ENCODE data around the gene IQSEC1. TPM values are rescaled to one million over a fixed set of nuclear protein-coding genes. Genes with fewer than 3 reads are reported as not detected.

Gene IQSEC1
- total RNA-seq, 1 experiment from 2014 or later: 13.3 TPM

DNA sequence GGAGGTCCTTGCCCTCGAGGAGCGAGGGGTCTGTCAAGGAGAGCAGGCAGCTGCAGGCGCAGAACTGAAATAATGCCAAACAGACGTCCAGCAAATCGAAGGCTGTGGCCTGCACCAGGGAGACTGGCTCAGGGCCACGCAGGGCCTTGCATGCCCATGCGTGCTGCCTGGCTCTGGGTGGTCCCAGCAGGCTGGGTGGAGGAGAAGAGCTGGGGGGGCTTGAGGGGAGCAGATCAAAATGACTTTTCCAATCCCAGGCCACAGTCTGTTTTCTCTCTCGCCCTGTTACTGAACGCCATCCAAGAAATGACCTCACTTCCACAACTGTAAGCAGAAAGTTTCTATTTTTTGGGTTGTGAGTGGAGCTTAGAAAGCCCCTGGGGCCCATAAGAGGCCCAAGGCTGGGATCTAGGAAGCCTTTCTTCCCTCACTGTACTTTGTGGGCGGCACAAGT is 134.9 kb downstream of the IQSEC1 start:
- no peak overlapping the region for H3K4me3 Mint-ChIP-seq (ENCODE audit: low read depth, unreplicated experiment)
- no peaks in the 10 kb centered on the region for H3K9me3 Mint-ChIP-seq (ENCODE audit: low read depth, unreplicated experiment)
- no TSS peak for BruUV-seq (replicated peaks)
- TF ChIP-seq, protein P1, sequence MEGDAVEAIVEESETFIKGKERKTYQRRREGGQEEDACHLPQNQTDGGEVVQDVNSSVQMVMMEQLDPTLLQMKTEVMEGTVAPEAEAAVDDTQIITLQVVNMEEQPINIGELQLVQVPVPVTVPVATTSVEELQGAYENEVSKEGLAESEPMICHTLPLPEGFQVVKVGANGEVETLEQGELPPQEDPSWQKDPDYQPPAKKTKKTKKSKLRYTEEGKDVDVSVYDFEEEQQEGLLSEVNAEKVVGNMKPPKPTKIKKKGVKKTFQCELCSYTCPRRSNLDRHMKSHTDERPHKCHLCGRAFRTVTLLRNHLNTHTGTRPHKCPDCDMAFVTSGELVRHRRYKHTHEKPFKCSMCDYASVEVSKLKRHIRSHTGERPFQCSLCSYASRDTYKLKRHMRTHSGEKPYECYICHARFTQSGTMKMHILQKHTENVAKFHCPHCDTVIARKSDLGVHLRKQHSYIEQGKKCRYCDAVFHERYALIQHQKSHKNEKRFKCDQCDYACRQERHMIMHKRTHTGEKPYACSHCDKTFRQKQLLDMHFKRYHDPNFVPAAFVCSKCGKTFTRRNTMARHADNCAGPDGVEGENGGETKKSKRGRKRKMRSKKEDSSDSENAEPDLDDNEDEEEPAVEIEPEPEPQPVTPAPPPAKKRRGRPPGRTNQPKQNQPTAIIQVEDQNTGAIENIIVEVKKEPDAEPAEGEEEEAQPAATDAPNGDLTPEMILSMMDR (IDR thresholded peaks at IDR 0.05; ENCODE audit: unreplicated experiment): no peak
- no peaks in the 10 kb centered on the region for H3K27me3 Mint-ChIP-seq (ENCODE audit: unreplicated experiment)
- H3K27ac Mint-ChIP-seq (ENCODE audit: unreplicated experiment): no peak overlapping the region
- intact Hi-C loops (cut with micrococcal nuclease; ENCODE audit: unreplicated experiment): no loop called here
- H3K36me3 Mint-ChIP-seq (ENCODE audit: insufficient read depth, unreplicated experiment): peaks cover 4% of the 10 kb centered on the region
- DNase-seq: no peak
- no peaks in the 10 kb centered on the region for H3K4me1 Mint-ChIP-seq (ENCODE audit: low read depth, unreplicated experiment)
- CTCF ChIA-PET: no interaction called here

DNA sequence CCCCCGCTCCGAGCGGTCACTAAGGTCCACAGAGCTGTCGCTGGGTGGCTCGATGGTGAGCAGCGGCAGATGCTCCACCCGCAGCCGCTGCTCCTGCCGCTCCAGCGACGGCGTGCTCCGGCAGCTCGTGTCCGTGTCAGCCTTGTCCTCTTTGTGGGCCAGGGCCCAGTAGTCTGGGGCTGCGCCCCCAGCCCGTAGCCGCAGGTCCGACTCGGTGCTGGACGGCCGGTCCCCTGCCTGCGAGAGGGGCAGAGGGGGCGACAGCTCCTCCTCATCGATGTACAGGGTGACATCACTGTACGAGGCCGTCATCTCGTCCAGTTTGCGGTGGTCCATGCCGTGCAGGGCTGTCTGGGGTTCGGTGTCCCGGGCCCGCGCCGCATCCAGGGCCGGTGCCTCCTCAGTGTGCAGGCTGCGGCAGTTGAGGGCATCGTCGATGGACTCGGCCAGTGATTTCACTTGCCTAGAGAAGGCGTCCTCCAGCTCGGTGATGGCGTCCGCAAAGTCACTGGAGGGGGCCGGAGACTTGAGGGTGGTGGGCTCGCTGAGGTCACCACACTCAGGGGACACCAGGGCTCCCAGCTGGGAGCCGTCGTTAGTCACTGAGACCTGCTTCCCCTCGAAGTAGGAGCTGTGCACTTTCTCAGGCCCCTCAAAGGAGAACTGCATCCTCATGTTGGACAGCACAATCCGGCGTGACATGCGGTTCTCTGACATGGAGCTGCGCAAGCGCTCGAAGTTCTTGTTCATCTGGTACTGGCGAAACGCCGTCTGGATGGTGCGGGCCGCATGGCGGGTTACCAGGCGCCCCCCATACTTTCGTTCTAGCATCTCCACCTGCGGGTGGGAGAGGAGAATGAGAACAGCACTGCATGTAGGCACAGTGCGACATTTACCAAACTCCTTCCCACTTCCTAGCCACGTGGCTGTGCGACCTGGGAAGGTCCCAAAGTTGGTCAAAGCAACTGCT is 137.1 kb downstream of the IQSEC1 start:
- H3K4me1 Mint-ChIP-seq (ENCODE audit: low read depth, unreplicated experiment): no peaks in the 10 kb centered on the region
- intact Hi-C loops (cut with micrococcal nuclease; ENCODE audit: unreplicated experiment): no loop called here
- CTCF ChIA-PET: no interaction called here
- H3K27ac Mint-ChIP-seq (ENCODE audit: unreplicated experiment): no peak overlapping the region
- no peaks in the 10 kb centered on the region for H3K9me3 Mint-ChIP-seq (ENCODE audit: low read depth, unreplicated experiment)
- TF ChIP-seq, protein P1 (IDR thresholded peaks at IDR 0.05; ENCODE audit: unreplicated experiment): no peak
- no peak for DNase-seq
- peaks cover 4% of the 10 kb centered on the region for H3K36me3 Mint-ChIP-seq (ENCODE audit: insufficient read depth, unreplicated experiment)
- BruUV-seq (replicated peaks): no TSS peak
- no peak overlapping the region for H3K4me3 Mint-ChIP-seq (ENCODE audit: low read depth, unreplicated experiment)
- H3K27me3 Mint-ChIP-seq (ENCODE audit: unreplicated experiment): no peaks in the 10 kb centered on the region

DNA sequence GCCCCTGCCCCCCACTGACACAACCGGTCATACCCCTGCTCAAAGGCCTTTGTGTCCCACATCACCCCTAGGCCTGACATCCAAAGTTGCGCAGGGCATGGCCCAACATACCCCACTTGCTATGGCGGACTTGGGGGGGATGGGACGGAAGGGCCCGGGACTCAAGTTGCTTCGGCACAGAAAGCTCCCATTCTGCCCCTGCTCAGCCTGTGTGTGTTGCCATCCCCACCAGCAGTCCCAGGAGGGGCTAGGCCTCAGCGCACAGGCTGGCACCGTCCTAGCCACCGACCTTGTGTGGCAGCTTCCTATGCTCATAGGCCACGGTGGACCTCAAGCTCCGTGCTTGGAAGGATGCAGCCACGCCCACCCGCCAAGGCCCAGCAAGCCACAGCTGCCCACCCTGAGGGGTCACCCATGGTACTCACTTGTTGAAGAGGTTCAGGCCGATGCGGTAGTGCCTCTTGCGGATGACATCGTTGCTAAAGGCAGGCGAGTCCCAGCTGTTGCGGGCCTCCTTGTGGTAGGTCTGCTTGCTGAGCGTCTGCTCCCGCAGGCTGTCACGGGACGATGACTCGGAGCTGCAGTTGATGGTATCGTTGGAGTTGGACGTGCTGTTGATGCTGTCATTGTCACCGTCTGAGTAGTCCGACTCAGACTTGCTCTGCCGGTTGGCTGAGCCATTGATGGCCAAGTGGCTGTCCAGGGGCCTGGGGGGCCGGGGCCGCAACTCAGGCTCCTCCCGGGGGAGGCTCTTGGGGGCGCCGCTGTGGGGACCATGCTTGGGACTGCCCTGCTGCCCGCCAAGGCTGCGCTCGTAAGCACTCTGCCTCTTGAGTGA is 138.0 kb downstream of the IQSEC1 start:
- no peaks in the 10 kb centered on the region for H3K4me1 Mint-ChIP-seq (ENCODE audit: low read depth, unreplicated experiment)
- H3K27me3 Mint-ChIP-seq (ENCODE audit: unreplicated experiment): no peaks in the 10 kb centered on the region
- H3K9me3 Mint-ChIP-seq (ENCODE audit: low read depth, unreplicated experiment): no peaks in the 10 kb centered on the region
- no peak for DNase-seq
- peaks cover 4% of the 10 kb centered on the region for H3K36me3 Mint-ChIP-seq (ENCODE audit: insufficient read depth, unreplicated experiment)
- no TSS peak for BruUV-seq (replicated peaks)
- CTCF ChIA-PET: interaction anchor here (0.6 kb wide), 1 partner anchor 138 kb away, joined by 6 read pairs; no protein-coding TSS in a partner anchor
- H3K27ac Mint-ChIP-seq (ENCODE audit: unreplicated experiment): no peak overlapping the region
- no peak overlapping the region for H3K4me3 Mint-ChIP-seq (ENCODE audit: low read depth, unreplicated experiment)
- TF ChIP-seq, protein P1 (IDR thresholded peaks at IDR 0.05; ENCODE audit: unreplicated experiment): no peak
- intact Hi-C loops (cut with micrococcal nuclease; ENCODE audit: unreplicated experiment): no loop called here

DNA sequence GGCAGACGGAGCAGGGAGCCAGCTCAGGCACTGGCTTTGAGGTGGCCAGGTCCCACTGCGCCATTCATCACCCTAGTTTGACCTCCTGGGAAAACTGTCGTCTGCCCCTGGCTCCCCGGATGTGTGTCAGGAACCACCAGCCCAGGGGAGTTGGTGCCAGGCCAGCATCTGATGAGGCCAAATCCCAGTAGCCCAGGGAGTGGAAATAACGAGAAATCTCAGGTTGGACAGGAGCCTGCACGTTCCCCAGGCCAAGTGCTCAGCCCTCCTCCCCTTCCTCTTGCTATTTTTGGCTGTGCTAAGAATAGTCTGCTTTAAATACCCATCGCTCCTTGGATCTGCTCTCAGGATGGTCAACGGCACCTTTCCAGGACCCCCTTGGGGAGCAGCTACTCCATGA is 138.8 kb downstream of the IQSEC1 start:
- BruUV-seq (replicated peaks): no TSS peak

More for the DNA sequence above, 138.8 kb downstream of the IQSEC1 start:
- intact Hi-C loops (cut with micrococcal nuclease; ENCODE audit: unreplicated experiment): no loop called here
- no peak for DNase-seq
- H3K4me3 Mint-ChIP-seq (ENCODE audit: low read depth, unreplicated experiment): no peak overlapping the region
- no peaks in the 10 kb centered on the region for H3K9me3 Mint-ChIP-seq (ENCODE audit: low read depth, unreplicated experiment)
- no peaks in the 10 kb centered on the region for H3K27me3 Mint-ChIP-seq (ENCODE audit: unreplicated experiment)
- no peaks in the 10 kb centered on the region for H3K4me1 Mint-ChIP-seq (ENCODE audit: low read depth, unreplicated experiment)
- H3K36me3 Mint-ChIP-seq (ENCODE audit: insufficient read depth, unreplicated experiment): peaks cover 4% of the 10 kb centered on the region
- CTCF ChIA-PET: no interaction called here
- TF ChIP-seq, protein P1 (IDR thresholded peaks at IDR 0.05; ENCODE audit: unreplicated experiment): no peak
- no peak overlapping the region for H3K27ac Mint-ChIP-seq (ENCODE audit: unreplicated experiment)
